Uterus (tissue), 2 donors: ENCODE data around the gene PCNX2.

Source experiments
- CTCF ChIP-seq, 4 experiments: fragments of 200-600 bp in 2 of 4; fragments of 450-650 bp in 2 of 4; sonication (generic) in 2 of 4; IDR thresholded peaks; one replicate each; pipeline ENCODE4 v1.5.1; 2016 to 2019; ENCODE audit warnings: antibody characterized with exemption in 4 of 4, mild to moderate bottlenecking in 2 of 4, moderate library complexity in 1 of 4
- POLR2A ChIP-seq, 2 donors: fragments of 450-650 bp; IDR thresholded peaks; one replicate each; pipeline ENCODE4 v1.6.1; 2016; ENCODE audit warnings: antibody characterized with exemption in 2 of 2, mild to moderate bottlenecking in 1 of 2, moderate library complexity in 1 of 2

- TF ChIP-seq CTCF (IDR thresholded peaks at IDR 0.05) (no peak), POLR2A (IDR thresholded peaks at IDR 0.05) (no peak)
Measured at GRCh38 chr1:233237647-233238046, 57.9 kb downstream of the PCNX2 start.
